HUES64 (cell line): ENCODE data around the gene NCOA1.

ENCODE experiments used
- H3K27ac ChIP-seq: 2 replicates; pipeline ENCODE4 v1.7.0; 2013; ENCODE audit warnings: low read depth, low read length, inconsistent platforms
- H3K27me3 ChIP-seq: 2 replicates; pipeline ENCODE4 v1.6.1; 2013; ENCODE audit warnings: mild to moderate bottlenecking, low read length; ENCODE audit not compliant: insufficient read depth
- H3K36me3 ChIP-seq: 2 replicates; pipeline ENCODE4 v1.6.1; 2013; ENCODE audit warnings: mild to moderate bottlenecking, low read length; ENCODE audit not compliant: insufficient read depth
- H3K4me1 ChIP-seq: 2 replicates; pipeline ENCODE4 v1.6.1; 2013; ENCODE audit warnings: mild to moderate bottlenecking, low read length, moderate library complexity; ENCODE audit not compliant: insufficient read depth
- H3K4me3 ChIP-seq: 2 replicates; pipeline ENCODE4 v1.5.1; 2013; ENCODE audit warnings: mild to moderate bottlenecking, low read length, moderate library complexity
- H3K9ac ChIP-seq: 2 replicates; pipeline ENCODE4 v1.6.1; 2013; ENCODE audit warnings: mild to moderate bottlenecking, low read depth, low read length
- H3K9me3 ChIP-seq: 2 replicates; pipeline ENCODE4 v1.6.1; 2013; ENCODE audit warnings: low read depth, low read length; ENCODE audit not compliant: insufficient read depth
- WGBS: fragments of 150-250, 120-280 bp; methylation state at CpG from one replicate; pipeline ENCODE4 v1.1.7; 2013; ENCODE audit warnings: missing lambda C conversion rate; 5-methylcytosine and 5-hydroxymethylcytosine counted together

NCOA1 gene

DNA sequence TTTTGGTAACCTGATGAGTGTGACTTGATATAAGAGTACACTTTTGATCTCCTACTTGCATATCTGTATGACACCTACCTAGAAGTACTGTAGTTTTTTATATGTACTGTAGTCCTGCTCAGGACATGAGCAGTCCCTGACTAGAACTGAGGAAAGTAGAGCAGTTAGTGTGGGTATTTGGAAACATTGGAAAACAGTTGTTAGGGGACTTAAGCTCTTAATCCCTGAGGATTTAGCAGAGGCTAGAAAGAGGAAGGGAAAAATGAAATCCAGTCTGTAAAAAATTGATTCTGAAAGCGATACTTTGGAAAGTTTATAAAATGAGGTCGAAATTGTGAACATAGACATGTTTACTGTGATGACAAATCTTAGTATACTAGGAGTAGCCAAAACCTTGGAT is 125.6 kb downstream of the NCOA1 start:
- Histone ChIP-seq H3K9me3 (no peaks in the 10 kb centered on the region), H3K27me3 (no peaks in the 10 kb centered on the region), H3K27ac (no peak overlapping the region), H3K4me3 (no peak overlapping the region), H3K36me3 (no peaks in the 10 kb centered on the region), H3K4me1 (peaks cover 21% of the 10 kb centered on the region), H3K9ac (no peak overlapping the region)
- 87% methylated on average over 2 of the region's 2 CpGs for WGBS

DNA sequence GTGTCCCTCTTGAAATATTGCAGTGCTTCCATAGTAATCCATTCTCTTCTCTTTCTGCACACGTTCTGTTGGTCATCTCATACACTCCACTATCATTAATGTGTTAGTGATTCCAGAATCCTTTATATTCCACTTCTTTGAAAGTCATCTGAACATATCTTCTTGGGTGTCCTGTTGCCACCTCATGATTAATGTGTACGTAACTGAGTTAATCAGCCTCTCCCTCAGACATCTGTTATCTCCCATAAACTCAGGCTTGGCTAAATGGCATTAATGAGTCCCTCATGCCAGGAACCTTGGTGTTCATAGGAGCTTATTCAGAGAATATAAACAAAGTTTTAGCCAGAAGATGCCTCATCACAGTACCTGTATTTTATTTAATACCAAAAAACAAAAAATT is 126.4 kb downstream of the NCOA1 start:
- Histone ChIP-seq H3K4me3 (no peak overlapping the region), H3K9ac (no peak overlapping the region), H3K9me3 (no peaks in the 10 kb centered on the region), H3K27ac (no peak overlapping the region), H3K4me1 (peaks cover 13% of the 10 kb centered on the region), H3K27me3 (no peaks in the 10 kb centered on the region), H3K36me3 (no peaks in the 10 kb centered on the region)
- 94% methylated on average over 2 of the region's 2 CpGs for WGBS

DNA sequence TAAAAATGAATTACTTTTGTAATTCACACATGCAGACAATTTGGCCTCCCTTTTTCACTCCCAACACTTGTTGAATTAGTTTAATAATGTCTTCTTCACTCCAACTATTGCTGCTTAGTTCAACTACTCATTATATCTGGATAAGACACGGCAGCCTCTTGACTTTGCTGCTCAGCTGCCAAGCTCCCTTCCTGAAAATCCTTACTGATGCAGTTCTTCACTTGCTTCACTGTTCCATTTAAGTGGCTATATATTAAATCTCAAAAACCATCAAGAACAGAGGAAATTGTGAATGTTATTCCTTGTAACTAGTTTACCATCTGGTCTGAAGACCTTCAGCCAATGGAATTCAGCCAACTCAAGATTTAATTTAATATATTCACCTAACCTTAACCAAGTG is 127.1 kb downstream of the NCOA1 start:
- H3K9me3 ChIP-seq = no peaks in the 10 kb centered on the region
- 97% methylated on average over 1 of the region's 1 CpG for WGBS
- H3K36me3 ChIP-seq = no peaks in the 10 kb centered on the region
- H3K4me1 ChIP-seq = peaks cover 8% of the 10 kb centered on the region
- no peak overlapping the region for H3K9ac ChIP-seq
- H3K27ac ChIP-seq = no peak overlapping the region
- no peak overlapping the region for H3K4me3 ChIP-seq
- H3K27me3 ChIP-seq = no peaks in the 10 kb centered on the region

DNA sequence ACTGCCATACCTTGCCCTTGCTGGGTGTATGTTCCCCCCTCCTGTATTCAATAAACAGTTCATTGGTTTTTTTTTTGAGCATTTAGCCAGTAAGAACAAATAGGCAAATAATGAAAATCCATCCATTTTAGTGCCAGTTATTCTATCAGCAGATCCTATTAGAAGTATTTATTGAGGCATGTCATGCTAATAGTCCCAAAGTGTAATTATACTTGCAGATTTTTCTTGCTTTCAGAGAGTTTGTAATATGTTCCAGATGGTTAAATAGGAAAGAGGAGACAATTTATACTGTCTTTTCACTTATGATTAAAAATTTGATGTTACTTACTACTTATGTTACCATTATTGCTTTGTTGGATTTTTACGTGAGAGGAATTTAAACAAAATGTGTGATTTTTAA is 127.6 kb downstream of the NCOA1 start:
- Histone ChIP-seq H3K27ac (no peak overlapping the region), H3K36me3 (no peaks in the 10 kb centered on the region)

DNA sequence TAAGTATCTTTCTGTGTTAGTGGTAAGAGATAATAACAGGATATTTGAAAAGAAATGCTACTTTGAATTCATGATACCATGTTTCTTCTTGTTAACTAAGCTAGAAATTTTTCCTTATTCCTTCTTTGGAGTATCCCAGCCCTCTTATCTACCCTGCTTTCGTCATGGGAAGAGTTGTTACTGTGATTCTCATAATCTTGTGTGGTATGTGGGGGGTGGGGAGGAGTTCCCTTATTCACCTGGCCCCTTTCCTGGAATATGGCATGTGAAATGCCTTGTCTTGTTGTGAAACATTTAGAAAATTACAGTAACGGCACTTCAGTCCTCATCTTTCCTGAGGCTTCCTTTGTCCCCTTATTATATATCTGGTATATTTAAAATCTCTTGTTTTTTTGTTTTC is 129.9 kb downstream of the NCOA1 start:
- 57% methylated on average over 1 of the region's 2 CpGs for WGBS
- no peaks in the 10 kb centered on the region for H3K36me3 ChIP-seq
- H3K27ac ChIP-seq = no peak overlapping the region
- H3K9ac ChIP-seq = no peak overlapping the region
- no peak overlapping the region for H3K4me3 ChIP-seq
- no peaks in the 10 kb centered on the region for H3K27me3 ChIP-seq
- no peaks in the 10 kb centered on the region for H3K9me3 ChIP-seq
- H3K4me1 ChIP-seq = peaks cover 6% of the 10 kb centered on the region

More for the DNA sequence above, 127.6 kb downstream of the NCOA1 start:
- H3K27me3 ChIP-seq = no peaks in the 10 kb centered on the region
- WGBS = no CpG with 5 or more reads among the region's 1 CpG
- H3K4me1 ChIP-seq = peaks cover 8% of the 10 kb centered on the region
- H3K4me3 ChIP-seq = no peak overlapping the region
- H3K9ac ChIP-seq = no peak overlapping the region
- H3K9me3 ChIP-seq = no peaks in the 10 kb centered on the region

DNA sequence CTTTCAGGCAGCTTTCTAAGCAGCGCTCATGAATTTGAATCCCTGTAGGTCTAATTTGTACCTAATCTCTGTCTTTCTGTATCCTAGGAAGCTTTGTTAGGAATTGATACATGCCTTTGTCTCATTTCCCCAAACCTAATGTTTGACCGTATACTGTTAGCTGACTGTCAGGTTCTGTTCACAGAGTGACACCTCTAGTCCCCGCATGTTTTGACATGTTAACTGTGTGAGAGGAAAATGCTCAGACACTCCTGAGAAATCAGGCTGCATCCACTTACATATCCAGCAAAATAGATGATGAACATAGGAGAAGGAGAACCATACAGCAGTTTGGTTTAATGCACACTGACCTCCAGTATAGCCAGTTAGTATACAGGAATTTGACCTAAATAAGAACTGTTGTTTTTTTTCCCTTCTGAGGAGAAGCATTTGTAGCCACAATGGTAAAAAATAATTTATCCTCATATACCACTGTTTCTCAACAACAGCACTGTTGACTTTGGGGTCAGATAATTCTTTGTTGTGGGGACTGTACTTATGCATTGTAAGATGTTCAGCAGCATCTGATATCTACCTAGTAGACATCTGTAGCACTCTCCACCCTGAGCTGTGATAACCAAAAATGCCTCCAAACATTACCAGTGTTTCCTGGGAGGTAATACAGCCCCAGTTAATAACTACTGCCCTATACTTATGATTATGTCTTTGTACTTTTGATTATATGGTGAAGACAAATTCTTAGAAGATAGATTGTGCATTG is 130.9 kb downstream of the NCOA1 start:
- Histone ChIP-seq H3K36me3 (no peaks in the 10 kb centered on the region), H3K27me3 (no peaks in the 10 kb centered on the region), H3K9me3 (no peaks in the 10 kb centered on the region), H3K4me3 (no peak overlapping the region), H3K27ac (no peak overlapping the region), H3K4me1 (peaks cover 6% of the 10 kb centered on the region), H3K9ac (no peak overlapping the region)
- 91% methylated on average over 2 of the region's 3 CpGs for WGBS

DNA sequence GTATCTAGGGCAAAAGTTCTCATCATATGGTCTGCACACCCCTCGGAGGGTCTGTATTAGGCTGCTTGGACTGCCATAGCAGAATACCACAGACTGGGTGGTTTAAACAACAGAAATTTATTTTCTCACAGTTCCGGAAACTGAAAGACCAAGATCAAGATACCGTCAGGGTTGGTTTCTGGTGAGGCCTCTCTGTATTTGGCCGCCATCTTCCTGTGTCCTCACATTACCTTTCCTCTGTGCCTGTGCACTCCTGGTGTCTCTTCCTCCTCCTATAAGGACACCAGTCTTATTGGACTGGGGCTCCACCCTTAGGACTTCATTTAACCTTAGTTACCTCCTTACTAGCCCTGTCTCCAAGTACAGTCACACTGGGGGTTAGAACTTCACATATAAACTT is 132.5 kb downstream of the NCOA1 start:
- WGBS = 97% methylated on average over 4 of the region's 4 CpGs
- peaks cover 6% of the 10 kb centered on the region for H3K4me1 ChIP-seq
- no peak overlapping the region for H3K9ac ChIP-seq
- H3K27ac ChIP-seq = no peak overlapping the region
- no peaks in the 10 kb centered on the region for H3K36me3 ChIP-seq
- no peaks in the 10 kb centered on the region for H3K9me3 ChIP-seq
- H3K4me3 ChIP-seq = no peak overlapping the region
- no peaks in the 10 kb centered on the region for H3K27me3 ChIP-seq

DNA sequence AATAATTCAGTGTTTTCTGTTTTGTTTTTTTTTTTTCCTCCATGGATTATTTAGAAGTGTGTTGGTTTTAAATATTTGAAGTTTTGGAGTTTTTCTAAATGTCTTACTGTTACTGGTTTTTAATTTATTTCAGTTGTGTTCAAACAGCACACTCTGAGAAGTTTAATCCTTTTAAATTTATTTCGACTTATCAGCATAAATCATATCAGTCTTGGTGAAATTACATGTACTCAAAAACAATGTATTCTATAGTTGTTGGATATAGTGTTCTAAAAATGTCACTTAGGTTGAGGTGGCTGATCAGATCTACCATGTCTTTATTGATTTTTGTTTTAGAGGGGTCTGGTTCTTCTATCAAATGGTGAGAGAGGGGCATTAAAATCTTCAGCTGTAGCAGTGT is 134.7 kb downstream of the NCOA1 start:
- no peak overlapping the region for H3K4me3 ChIP-seq
- H3K27ac ChIP-seq = no peak overlapping the region
- H3K4me1 ChIP-seq = peaks cover 5% of the 10 kb centered on the region
- H3K9ac ChIP-seq = no peak overlapping the region
- H3K27me3 ChIP-seq = no peaks in the 10 kb centered on the region
- H3K9me3 ChIP-seq = no peaks in the 10 kb centered on the region
- no peaks in the 10 kb centered on the region for H3K36me3 ChIP-seq
- WGBS = no CpG with 5 or more reads among the region's 1 CpG

DNA sequence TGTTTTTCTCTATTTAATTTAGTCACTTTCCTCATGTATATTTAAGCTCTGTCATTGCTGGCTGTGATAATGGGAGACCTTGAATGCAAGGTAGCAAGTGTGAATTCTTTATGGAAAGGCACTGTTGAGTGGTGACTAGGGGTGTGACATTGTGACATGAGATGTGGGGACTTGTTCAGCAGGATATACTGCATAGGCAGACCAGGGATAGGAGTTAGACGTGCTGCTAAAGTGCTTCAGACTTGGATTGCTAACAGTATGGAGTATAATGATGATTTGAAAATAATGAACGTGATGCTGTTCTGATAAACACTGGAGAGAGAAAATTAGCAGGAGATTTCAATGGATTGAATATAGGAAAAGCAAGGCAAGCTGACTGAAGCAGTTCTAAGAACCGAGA is 135.1 kb downstream of the NCOA1 start:
- Histone ChIP-seq H3K4me3 (no peak overlapping the region), H3K4me1 (peaks cover under 1% of the 10 kb centered on the region; the same call in 1 of the 2 replicates), H3K36me3 (no peaks in the 10 kb centered on the region), H3K9ac (no peak overlapping the region), H3K9me3 (no peaks in the 10 kb centered on the region), H3K27me3 (no peaks in the 10 kb centered on the region), H3K27ac (no peak overlapping the region)
- 79% methylated on average over 3 of the region's 3 CpGs for WGBS

DNA sequence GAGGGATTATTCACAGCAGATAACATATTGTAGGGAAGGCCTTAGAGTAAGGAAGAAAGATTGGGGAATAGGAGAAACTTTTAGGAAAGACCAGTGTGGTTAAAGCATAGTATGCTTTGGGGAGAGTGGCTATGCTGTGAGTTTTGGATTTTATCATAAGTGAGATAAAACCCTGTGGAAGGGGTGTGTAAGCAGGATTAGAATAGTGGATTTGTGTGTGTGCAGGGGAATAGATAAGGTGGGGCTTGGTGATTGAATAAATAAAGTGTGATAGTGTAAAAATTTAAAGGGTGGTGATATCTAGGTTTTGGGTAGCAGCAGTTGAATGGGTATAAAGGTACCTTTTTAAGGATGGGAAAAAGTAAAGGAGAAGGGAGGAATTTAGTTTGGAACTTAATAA is 137.7 kb downstream of the NCOA1 start:
- H3K9me3 ChIP-seq = no peaks in the 10 kb centered on the region
- H3K9ac ChIP-seq = no peak overlapping the region
- no peak overlapping the region for H3K27ac ChIP-seq
- H3K27me3 ChIP-seq = no peaks in the 10 kb centered on the region
- H3K36me3 ChIP-seq = no peaks in the 10 kb centered on the region
- H3K4me3 ChIP-seq = no peak overlapping the region
- no peaks in the 10 kb centered on the region for H3K4me1 ChIP-seq

DNA sequence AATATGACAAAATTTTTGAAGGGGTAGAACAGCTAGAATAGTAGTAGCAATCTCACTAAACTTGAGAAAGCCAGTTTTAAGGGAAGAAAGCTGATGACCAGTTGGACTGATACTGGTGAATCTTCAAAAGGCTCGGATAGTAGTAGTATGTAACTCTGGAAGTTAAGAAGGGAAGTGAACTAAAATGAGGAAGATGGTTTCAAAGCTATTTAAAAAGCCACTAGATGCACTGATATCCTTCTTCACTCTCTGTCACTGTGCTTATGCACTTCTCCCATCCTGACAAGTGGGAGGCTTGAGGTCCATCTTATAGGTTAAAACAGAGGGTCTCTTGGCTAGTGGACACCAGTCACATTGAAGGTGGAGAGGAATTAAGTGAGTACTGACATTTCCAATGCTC is 141.1 kb downstream of the NCOA1 start:
- H3K4me1 ChIP-seq = no peaks in the 10 kb centered on the region
- H3K9ac ChIP-seq = no peak overlapping the region
- H3K27me3 ChIP-seq = no peaks in the 10 kb centered on the region
- H3K36me3 ChIP-seq = no peaks in the 10 kb centered on the region
- WGBS = 92% methylated on average over 1 of the region's 1 CpG
- H3K27ac ChIP-seq = no peak overlapping the region
- H3K4me3 ChIP-seq = no peak overlapping the region
- no peaks in the 10 kb centered on the region for H3K9me3 ChIP-seq

DNA sequence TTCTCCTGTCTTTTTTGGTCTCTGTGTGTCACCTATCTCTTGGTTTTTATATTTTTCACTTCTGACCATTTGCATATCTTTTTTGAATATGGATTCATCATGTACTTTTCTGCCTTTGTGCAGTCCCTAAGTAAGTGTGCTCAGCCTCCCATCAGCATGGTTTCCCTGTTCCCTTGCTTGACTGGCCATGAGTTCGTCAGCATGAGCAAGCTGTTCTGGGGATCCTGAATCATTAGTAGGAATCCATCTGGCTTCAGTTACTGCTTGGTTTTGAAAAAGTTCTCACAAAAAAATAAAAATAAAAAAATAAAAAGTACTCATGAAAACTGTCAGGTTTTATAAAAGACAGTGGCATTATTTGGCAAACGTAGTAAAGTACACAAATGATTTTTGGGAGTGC is 144.1 kb downstream of the NCOA1 start:
- no peaks in the 10 kb centered on the region for H3K36me3 ChIP-seq
- no peaks in the 10 kb centered on the region for H3K4me1 ChIP-seq
- WGBS = 95% methylated on average over 2 of the region's 2 CpGs
- H3K27ac ChIP-seq = no peak overlapping the region
- H3K9ac ChIP-seq = no peak overlapping the region
- no peaks in the 10 kb centered on the region for H3K27me3 ChIP-seq
- H3K4me3 ChIP-seq = no peak overlapping the region
- no peaks in the 10 kb centered on the region for H3K9me3 ChIP-seq
